GM18873 (cell line): ENCODE results near the gene GPR180.
A peak's percentile ranks its signal among the peaks of the same experiment; 100 is the strongest.

Experiments used
- ATAC-seq: cut with Tn5 transposase; IDR thresholded peaks from one replicate; pipeline ENCODE4 v1.9.1; 2021; ENCODE audit warnings: mild to moderate bottlenecking, moderate library complexity, moderate number of reproducible peaks; ENCODE audit not compliant: unreplicated experiment, low FRiP score

The GPR180 gene

GRCh38 chr13:94601446-94602431 is at the start of gene GPR180:
Gene GPR180 (plus strand): TSS chr13:94601857. CDS start chr13:94601928, 71 bp downstream.
- peak; percentile 99 for ATAC-seq

GRCh38 chr13:94552095-94552494 is 49.6 kb upstream of the GPR180 start:
- no peak for ATAC-seq

- ATAC-seq = no peak
These were observed 47.9 kb upstream of the GPR180 start for GRCh38 chr13:94553766-94554165.

- ATAC-seq = no peak
These were observed 45.6 kb upstream of the GPR180 start for GRCh38 chr13:94556041-94556440.

- ATAC-seq = no peak
These were observed 45.0 kb upstream of the GPR180 start for GRCh38 chr13:94556621-94557020.

- no peak for ATAC-seq
These were observed 43.9 kb upstream of the GPR180 start for GRCh38 chr13:94557684-94558235.

- ATAC-seq = no peak
These were observed 42.9 kb upstream of the GPR180 start for GRCh38 chr13:94558716-94559115.

- ATAC-seq = no peak
These were observed 42.3 kb upstream of the GPR180 start for GRCh38 chr13:94559222-94559795.

GRCh38 chr13:94560116-94560515 is 41.5 kb upstream of the GPR180 start:
- no peak for ATAC-seq

GRCh38 chr13:94561126-94561525 is 40.5 kb upstream of the GPR180 start:
- ATAC-seq = no peak

- no peak for ATAC-seq
These were observed 34.1 kb upstream of the GPR180 start for GRCh38 chr13:94567581-94567980.

- ATAC-seq = no peak
These were observed 33.2 kb upstream of the GPR180 start for GRCh38 chr13:94568443-94568842.

GRCh38 chr13:94569615-94570014 is 32.0 kb upstream of the GPR180 start:
- no peak for ATAC-seq

GRCh38 chr13:94579063-94579462 is 22.6 kb upstream of the GPR180 start:
- no peak for ATAC-seq

- no peak for ATAC-seq
These were observed 17.7 kb upstream of the GPR180 start for GRCh38 chr13:94583926-94584325.

GRCh38 chr13:94585543-94586101 is 16.0 kb upstream of the GPR180 start:
- ATAC-seq = no peak

- ATAC-seq = no peak
These were observed 15.3 kb upstream of the GPR180 start for GRCh38 chr13:94586371-94586770.

- no peak for ATAC-seq
These were observed 13.1 kb upstream of the GPR180 start for GRCh38 chr13:94588541-94588940.

- ATAC-seq = no peak
These were observed 10.9 kb upstream of the GPR180 start for GRCh38 chr13:94590744-94591143.

GRCh38 chr13:94595001-94595949 is 6.4 kb upstream of the GPR180 start:
- ATAC-seq = peak; percentile 40
